ENCODE data around the gene CTXN1.

CTXN1 gene

DNA sequence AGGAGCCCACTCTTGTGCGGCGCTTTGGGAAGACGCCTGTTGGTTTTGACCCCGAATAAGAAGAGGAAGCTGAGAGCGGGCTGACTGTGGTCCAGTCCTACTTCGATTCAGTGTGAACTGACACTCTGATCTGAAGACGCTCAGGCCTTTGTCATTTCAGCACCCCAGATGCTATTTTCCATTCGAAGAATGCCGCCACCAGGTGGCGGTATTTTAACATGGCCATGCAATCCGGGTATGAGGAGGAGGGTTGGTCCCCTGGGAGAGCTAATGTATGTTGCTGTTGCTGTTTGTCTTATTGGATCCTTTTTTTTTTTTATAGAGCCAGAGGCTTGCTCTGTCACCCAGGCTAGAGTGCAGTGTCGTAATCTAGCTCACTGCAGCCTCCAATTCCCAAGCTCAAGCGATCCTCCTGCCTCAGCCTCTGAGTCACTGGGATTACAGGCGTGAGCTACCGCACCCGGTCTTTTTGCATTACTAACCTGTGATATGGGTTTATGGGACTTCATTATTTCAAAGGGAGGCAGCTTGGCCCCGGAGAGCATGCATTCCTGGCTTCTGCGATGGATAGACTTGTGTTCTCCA, 18.3 kb upstream of the CTXN1 start:
- peak; percentile 92 for DNase-seq

- DNase-seq: peak; percentile 100
These were observed 17.7 kb upstream of the CTXN1 start, which contains the start of gene TIMM44 for GRCh38 chr19:7943444-7944176. TIMM44 (minus strand) TSS chr19:7943666; CDS start chr19:7943651, 15 bp downstream.

GRCh38 chr19:7942981-7943443, 17.1 kb upstream of the CTXN1 start:
- DNase-seq: no peak

GRCh38 chr19:7941895-7942596, 16.1 kb upstream of the CTXN1 start:
- DNase-seq: no peak

GRCh38 chr19:7940841-7941240, 14.9 kb upstream of the CTXN1 start:
- DNase-seq: no peak

GRCh38 chr19:7934766-7935165, 8.8 kb upstream of the CTXN1 start:
- DNase-seq: no peak

DNA sequence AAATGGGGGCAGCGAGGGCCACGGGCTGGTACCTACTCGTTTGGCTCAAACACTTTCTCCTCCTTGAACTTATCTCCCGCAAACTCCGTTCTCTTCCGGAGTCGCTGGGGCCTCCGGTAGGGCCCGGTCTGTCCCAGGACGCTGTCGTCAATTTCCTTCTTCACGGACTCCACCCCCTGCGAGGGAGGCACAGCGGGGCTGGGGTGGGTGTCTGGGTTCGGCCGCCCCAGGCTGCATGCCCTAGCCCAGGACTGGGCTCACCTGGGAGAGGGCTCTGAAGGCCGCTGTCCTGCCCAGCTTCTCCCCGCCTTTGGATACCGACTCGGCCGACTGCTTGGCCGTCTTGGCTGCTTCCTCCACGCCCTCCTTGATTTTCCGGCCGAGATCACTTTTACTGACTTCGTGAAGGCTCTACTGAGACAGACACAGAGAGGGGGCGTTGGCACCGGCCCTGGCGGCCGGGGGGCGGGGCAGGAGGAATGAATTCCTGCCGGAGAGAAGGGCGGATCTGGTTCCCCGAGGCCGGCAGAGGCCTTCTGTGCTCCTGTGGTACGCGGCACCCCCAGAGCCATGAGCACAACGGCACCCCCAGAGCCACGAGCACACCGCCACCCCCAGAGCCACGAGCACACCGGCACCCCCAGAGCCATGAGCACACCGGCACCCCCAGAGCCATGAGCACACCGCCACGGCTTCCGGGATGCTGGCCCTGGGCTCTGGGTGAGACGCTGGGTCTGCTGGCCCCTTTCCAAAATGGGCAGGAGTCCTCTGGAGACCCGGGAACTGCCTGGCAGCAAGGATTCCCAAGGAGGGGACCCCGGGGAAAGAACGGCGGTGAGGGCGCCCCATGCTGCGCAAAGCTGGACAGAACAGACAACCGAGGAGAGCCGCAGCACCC, 8.1 kb upstream of the CTXN1 start:
- DNase-seq: no peak

- DNase-seq: no peak
These were observed 7.5 kb upstream of the CTXN1 start for GRCh38 chr19:7933411-7933810.

DNA sequence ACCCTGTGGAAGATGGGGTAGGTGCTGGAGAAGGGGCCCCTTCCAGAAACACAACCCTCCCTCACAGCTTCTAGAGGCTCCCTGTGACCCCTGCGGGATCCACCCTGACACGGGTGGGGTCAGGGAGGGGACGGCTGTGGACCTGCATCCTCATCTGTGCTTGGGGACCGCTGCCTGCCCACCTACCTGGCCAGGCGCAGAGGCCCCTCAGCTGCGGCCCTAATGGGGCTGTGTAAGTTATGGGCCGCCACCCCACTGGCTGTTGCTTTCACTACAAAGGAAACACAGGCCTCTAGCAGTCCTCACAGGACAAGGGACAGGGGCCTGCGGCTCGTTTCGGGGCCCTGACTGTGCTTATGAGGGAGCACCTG, 7.0 kb upstream of the CTXN1 start:
- DNase-seq: no peak

GRCh38 chr19:7932276-7932929, 6.5 kb upstream of the CTXN1 start:
- no peak for DNase-seq

DNA sequence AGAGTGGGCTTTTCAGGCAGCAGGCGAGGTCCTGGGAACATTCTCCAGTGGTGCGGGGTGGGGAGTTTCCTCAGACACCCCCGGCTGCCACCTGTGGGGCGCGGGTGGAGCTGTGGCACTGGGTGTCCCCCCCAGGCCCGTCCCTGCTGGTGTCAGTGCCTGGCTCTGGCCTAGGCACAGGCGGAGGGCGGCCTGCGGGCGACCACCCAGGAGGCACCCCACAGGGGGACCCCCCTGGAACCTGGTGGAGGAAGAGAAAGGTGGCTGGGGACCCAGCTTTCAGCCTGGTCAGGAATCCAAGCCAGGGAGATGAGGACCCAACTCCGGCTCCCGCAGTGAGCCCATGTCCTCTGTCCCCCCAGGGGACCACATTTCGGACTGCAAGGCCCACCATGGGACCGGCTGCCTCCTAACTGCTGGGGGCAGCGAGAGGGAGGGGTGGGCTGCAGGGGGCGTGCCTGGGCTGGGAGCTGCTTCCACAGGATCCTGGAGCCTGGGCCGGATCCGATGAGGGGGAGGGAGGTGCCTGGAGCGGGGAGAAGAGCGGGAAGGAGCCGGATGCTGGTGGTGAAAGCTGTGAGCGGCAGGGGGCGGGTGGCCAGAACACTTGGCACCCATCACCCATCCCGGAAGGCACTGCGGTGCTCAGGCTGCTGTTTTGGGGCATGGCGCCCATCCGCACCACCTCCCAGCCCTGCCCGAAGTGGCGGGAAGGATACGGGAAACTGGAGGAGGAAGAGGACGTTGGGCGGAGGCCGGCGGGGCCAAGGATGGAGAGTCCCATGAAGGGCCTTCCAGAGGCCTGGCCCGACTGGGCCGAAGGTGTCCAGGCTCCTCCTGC, 5.5 kb upstream of the CTXN1 start:
- no peak for DNase-seq

GRCh38 chr19:7930765-7931164, 4.8 kb upstream of the CTXN1 start:
- DNase-seq: no peak

- peak; percentile 30 for DNase-seq
These were observed 4.1 kb upstream of the CTXN1 start for GRCh38 chr19:7930030-7930429.

DNA sequence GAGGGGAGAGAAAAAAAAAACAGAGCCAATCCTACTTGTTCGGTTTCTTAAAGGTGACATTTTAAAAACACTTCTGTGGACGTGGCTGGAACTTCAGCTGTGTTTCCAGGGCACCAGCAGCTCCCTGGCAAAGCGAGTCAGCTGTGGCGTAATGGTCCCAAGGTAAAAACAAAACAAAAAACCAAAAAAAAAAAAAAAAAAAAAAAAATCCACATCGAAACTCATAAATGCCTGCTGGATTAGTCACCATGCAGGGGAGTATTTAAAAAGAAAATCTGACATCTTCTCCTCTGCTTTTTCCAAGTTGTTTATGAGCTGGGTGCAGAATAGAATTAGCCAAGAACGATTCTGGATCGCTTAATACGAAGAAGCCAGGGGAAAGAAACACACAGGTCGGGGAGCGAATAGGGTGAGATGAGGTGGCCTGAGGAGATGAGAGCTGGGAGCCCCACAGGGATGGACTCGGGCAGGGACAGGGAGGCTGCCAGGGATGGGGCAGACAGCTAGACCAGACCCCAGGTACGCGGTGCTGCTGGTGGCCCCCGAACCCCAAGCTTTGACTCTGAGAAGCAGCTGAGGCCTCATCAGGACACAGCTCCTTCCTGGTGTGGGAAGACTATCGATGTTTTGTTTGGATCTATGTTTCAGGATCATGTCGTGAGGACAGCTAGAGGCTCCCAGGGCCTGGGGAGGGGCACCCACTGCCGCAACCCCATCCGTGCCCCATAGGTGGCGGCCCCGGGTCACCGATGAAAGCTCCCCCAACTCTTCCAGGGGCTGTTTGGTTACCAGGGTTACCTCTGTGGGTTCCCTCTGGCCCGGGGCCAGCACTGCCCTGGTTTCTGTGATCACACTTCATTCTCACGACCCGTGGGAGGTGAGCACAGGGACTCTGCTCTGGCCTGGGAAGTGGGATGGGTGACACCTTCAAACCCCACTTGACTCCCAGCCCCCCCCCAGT, 3.1 kb upstream of the CTXN1 start:
- DNase-seq: peak; percentile 64

GRCh38 chr19:7928334-7928706, 2.4 kb upstream of the CTXN1 start:
- DNase-seq: no peak

GRCh38 chr19:7927605-7928333, 1.8 kb upstream of the CTXN1 start:
- DNase-seq: no peak

DNA sequence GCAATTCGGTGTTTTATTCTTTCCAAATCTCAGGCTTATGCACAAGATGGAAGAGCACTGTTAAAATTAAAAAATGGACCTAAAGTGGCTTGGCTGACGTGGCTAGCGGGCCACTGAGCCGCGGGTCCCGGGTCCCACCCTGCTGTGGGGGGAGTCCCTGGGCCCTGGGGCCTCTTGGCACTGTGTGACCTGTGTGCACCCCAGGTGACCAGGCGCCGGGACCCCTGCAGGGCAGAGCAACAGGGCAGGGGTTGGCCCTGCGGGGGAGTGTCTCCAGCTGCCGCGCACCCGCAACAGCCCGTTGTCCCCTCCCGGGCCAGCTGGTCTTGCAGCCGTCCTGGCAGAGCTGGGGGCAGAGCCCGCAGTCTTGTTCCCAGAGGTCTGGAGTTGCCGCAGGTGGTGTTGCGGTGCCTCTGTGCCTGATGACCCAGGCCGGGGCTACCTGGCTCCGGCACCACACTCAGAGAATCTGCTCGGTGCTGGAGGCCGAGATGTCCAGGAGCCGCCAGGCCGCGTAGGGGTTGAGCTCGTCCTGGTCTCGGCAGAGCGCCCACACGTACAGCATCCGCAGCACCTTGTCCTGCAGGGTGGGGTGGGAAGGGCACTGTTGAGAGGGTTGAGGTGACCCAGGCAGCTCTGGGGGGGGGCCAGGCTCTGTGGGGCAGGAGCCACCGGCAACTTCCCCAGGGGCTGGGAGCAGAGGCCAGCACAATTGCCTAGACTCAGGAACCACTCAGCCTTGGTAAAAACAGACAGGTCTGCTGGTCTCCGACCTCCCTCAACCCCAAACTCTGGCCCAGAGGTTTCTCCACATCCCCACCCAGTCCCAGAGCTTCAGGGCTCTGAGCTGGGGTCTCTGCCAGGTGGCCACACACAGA, 1.0 kb upstream of the CTXN1 start:
- no peak for DNase-seq

GRCh38 chr19:7925171-7925851, 624 bp downstream of the CTXN1 start:
- peak; percentile 86 for DNase-seq
